ENCODE measurements around the gene CGNL1.

CGNL1 gene

GRCh38 chr15:57444877-57445513 lies 68.7 kb downstream of the CGNL1 start:
- Histone ChIP-seq H3K27me3 (ENCODE audit: insufficient read depth, low read length, poor library complexity, severe bottlenecking) (no peaks in the 10 kb centered on the region), H2AFZ (ENCODE audit: low read length) (no peak overlapping the region), H3K9me2 (replicated peaks; ENCODE audit: low read depth, low read length) (no peaks in the 10 kb centered on the region), H4K20me1 (ENCODE audit: insufficient read depth, low read length, poor library complexity, severe bottlenecking) (no peaks in the 10 kb centered on the region), H3K9ac (ENCODE audit: low read depth, low read length, poor library complexity, severe bottlenecking) (no peak overlapping the region), H3F3A (ENCODE audit: low read depth) (no peaks in the 10 kb centered on the region), H3K9me3 (ENCODE audit: insufficient read depth, low read depth, low read length) (no peaks in the 10 kb centered on the region), H3K4me2 (ENCODE audit: low read depth, low read length, poor library complexity, severe bottlenecking) (no peak overlapping the region), H3K4me1 (ENCODE audit: insufficient read depth, low read length, poor library complexity, severe bottlenecking) (peaks cover 3% of the 10 kb centered on the region), H3K79me2 (ENCODE audit: insufficient read depth, low read length) (no peaks in the 10 kb centered on the region), H3K36me3 (ENCODE audit: insufficient read depth, low read length) (no peaks in the 10 kb centered on the region), H3K4me3 (ENCODE audit: low read length, poor library complexity, severe bottlenecking) (no peak overlapping the region)
- no peak for TF ChIP-seq CTCF (conservative IDR thresholded peaks at IDR 0.05; ENCODE audit: low read length)
- TF ChIP-seq EZH2phosphoT487 (IDR thresholded peaks at IDR 0.05; ENCODE audit: borderline replicate concordance), result no peak

GRCh38 chr15:57445872-57446271 lies 69.6 kb downstream of the CGNL1 start:
- H3K27me3 ChIP-seq (ENCODE audit: insufficient read depth, low read length, poor library complexity, severe bottlenecking), result no peaks in the 10 kb centered on the region
- no peaks in the 10 kb centered on the region for H3K79me2 ChIP-seq (ENCODE audit: insufficient read depth, low read length)
- no peaks in the 10 kb centered on the region for H3K36me3 ChIP-seq (ENCODE audit: insufficient read depth, low read length)
- H3K4me3 ChIP-seq (ENCODE audit: low read length, poor library complexity, severe bottlenecking), result no peak overlapping the region
- H3K9me3 ChIP-seq (ENCODE audit: insufficient read depth, low read depth, low read length), result no peaks in the 10 kb centered on the region
- no peak overlapping the region for H3K4me2 ChIP-seq (ENCODE audit: low read depth, low read length, poor library complexity, severe bottlenecking)
- H2AFZ ChIP-seq (ENCODE audit: low read length), result no peak overlapping the region
- H3K4me1 ChIP-seq (ENCODE audit: insufficient read depth, low read length, poor library complexity, severe bottlenecking), result peaks cover 3% of the 10 kb centered on the region
- H3K9me2 ChIP-seq (replicated peaks; ENCODE audit: low read depth, low read length), result no peaks in the 10 kb centered on the region
- H4K20me1 ChIP-seq (ENCODE audit: insufficient read depth, low read length, poor library complexity, severe bottlenecking), result no peaks in the 10 kb centered on the region
- TF ChIP-seq EZH2phosphoT487 (IDR thresholded peaks at IDR 0.05; ENCODE audit: borderline replicate concordance), result no peak
- TF ChIP-seq CTCF (conservative IDR thresholded peaks at IDR 0.05; ENCODE audit: low read length), result no peak
- no peak overlapping the region for H3K9ac ChIP-seq (ENCODE audit: low read depth, low read length, poor library complexity, severe bottlenecking)
- H3F3A ChIP-seq (ENCODE audit: low read depth), result no peaks in the 10 kb centered on the region

GRCh38 chr15:57446393-57446792 lies 70.1 kb downstream of the CGNL1 start:
- H3K9me2 ChIP-seq (replicated peaks; ENCODE audit: low read depth, low read length), result no peaks in the 10 kb centered on the region
- no peak for TF ChIP-seq CTCF (conservative IDR thresholded peaks at IDR 0.05; ENCODE audit: low read length)
- TF ChIP-seq EZH2phosphoT487 (IDR thresholded peaks at IDR 0.05; ENCODE audit: borderline replicate concordance), result no peak
- H4K20me1 ChIP-seq (ENCODE audit: insufficient read depth, low read length, poor library complexity, severe bottlenecking), result no peaks in the 10 kb centered on the region
- H2AFZ ChIP-seq (ENCODE audit: low read length), result no peak overlapping the region
- H3K4me1 ChIP-seq (ENCODE audit: insufficient read depth, low read length, poor library complexity, severe bottlenecking), result peaks cover 3% of the 10 kb centered on the region
- no peaks in the 10 kb centered on the region for H3F3A ChIP-seq (ENCODE audit: low read depth)
- no peaks in the 10 kb centered on the region for H3K79me2 ChIP-seq (ENCODE audit: insufficient read depth, low read length)
- H3K9me3 ChIP-seq (ENCODE audit: insufficient read depth, low read depth, low read length), result no peaks in the 10 kb centered on the region
- H3K27me3 ChIP-seq (ENCODE audit: insufficient read depth, low read length, poor library complexity, severe bottlenecking), result no peaks in the 10 kb centered on the region
- H3K36me3 ChIP-seq (ENCODE audit: insufficient read depth, low read length), result no peaks in the 10 kb centered on the region
- H3K4me3 ChIP-seq (ENCODE audit: low read length, poor library complexity, severe bottlenecking), result no peak overlapping the region
- H3K9ac ChIP-seq (ENCODE audit: low read depth, low read length, poor library complexity, severe bottlenecking), result no peak overlapping the region
- no peak overlapping the region for H3K4me2 ChIP-seq (ENCODE audit: low read depth, low read length, poor library complexity, severe bottlenecking)

All from Loucy (cell line).